ENCODE data around the gene KIFC3. TPM values are rescaled to one million over a fixed set of nuclear protein-coding genes. Genes with fewer than 3 reads are reported as not detected.
"Not testable (repeated sequence)": the region's sequence is repeated elsewhere in the genome, so short reads cannot be mapped to it uniquely, and the experiment has no call there.

The KIFC3 gene
- 100 to 1,000 TPM in 4 of 6 donors, 10 to 100 TPM in 2; 82.6 to 340 (median 110) TPM for total RNA-seq

- Histone ChIP-seq H3K9me3 (no peaks in the 10 kb centered on the region), H3K36me3 (peaks cover 0 to 5% (median 2%) of the 10 kb centered on the region in 4 donors), H3K4me1 (peaks cover 52 to 65% (median 61%) of the 10 kb centered on the region in 4 donors), H3K4me3 (peak within 1 kb of the TSS; percentile 54 to 80 (median 70)), H3K27ac (peak within 1 kb of the TSS; percentile 89 to 95 (median 93)), H3K27me3 (no peaks in the 10 kb centered on the region)
- DNase-seq (peak; percentile 82 to 95), ATAC-seq (ENCODE audit: low FRiP score in 2 of 2) (peak in 1 of 2 donors; percentile 79)
- WGBS, 2 donors: 15 to 18% methylated on average over 46 to 53 of the region's 78 CpGs
- TF ChIP-seq, protein P1, sequence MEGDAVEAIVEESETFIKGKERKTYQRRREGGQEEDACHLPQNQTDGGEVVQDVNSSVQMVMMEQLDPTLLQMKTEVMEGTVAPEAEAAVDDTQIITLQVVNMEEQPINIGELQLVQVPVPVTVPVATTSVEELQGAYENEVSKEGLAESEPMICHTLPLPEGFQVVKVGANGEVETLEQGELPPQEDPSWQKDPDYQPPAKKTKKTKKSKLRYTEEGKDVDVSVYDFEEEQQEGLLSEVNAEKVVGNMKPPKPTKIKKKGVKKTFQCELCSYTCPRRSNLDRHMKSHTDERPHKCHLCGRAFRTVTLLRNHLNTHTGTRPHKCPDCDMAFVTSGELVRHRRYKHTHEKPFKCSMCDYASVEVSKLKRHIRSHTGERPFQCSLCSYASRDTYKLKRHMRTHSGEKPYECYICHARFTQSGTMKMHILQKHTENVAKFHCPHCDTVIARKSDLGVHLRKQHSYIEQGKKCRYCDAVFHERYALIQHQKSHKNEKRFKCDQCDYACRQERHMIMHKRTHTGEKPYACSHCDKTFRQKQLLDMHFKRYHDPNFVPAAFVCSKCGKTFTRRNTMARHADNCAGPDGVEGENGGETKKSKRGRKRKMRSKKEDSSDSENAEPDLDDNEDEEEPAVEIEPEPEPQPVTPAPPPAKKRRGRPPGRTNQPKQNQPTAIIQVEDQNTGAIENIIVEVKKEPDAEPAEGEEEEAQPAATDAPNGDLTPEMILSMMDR (IDR thresholded peaks at IDR 0.05): peak; percentile 36 to 70 (median 58)
- TF ChIP-seq POLR2AphosphoS5 (IDR thresholded peaks at IDR 0.05) (peak in 1 of 2 donors; percentile 26), POLR2A (IDR thresholded peaks at IDR 0.05) (peak in 2 of 4 donors; percentile 18 to 32), EP300 (IDR thresholded peaks at IDR 0.05) (no peak)
These were observed at the start of gene KIFC3 for GRCh38 chr16:57802341-57803133. TSS of gene KIFC3 (minus strand) at chr16:57802491. CDS start at chr16:57798243, 4,248 bp downstream.

- 85 to 89% methylated on average over 5 of the region's 5 CpGs for WGBS, 2 donors
- no peak for ATAC-seq (ENCODE audit: low FRiP score in 2 of 2)
- TF ChIP-seq EP300 (IDR thresholded peaks at IDR 0.05) (no peak), POLR2AphosphoS5 (IDR thresholded peaks at IDR 0.05) (no peak), POLR2A (IDR thresholded peaks at IDR 0.05) (no peak)
- TF ChIP-seq, protein P1 (IDR thresholded peaks at IDR 0.05): no peak
These were observed 45.9 kb upstream of the KIFC3 start for GRCh38 chr16:57848181-57848580.

GRCh38 chr16:57846931-57847330, 44.6 kb upstream of the KIFC3 start:
- DNase-seq; H3K27ac ChIP-seq; H3K4me1 ChIP-seq; H3K36me3 ChIP-seq; H3K27me3 ChIP-seq; ATAC-seq (ENCODE audit: low FRiP score in 2 of 2); H3K4me3 ChIP-seq; H3K9me3 ChIP-seq: not testable (repeated sequence)
- 91 to 96% methylated on average over 4 to 5 of the region's 6 CpGs for WGBS, 2 donors

More at GRCh38 chr16:57848181-57848580, 45.9 kb upstream of the KIFC3 start:
- Histone ChIP-seq H3K9me3 (no peaks in the 10 kb centered on the region), H3K4me1 (no peaks in the 10 kb centered on the region), H3K36me3 (no peaks in the 10 kb centered on the region), H3K27ac (no peak overlapping the region), H3K27me3 (no peaks in the 10 kb centered on the region), H3K4me3 (no peak overlapping the region)
- no peak for DNase-seq

DNA sequence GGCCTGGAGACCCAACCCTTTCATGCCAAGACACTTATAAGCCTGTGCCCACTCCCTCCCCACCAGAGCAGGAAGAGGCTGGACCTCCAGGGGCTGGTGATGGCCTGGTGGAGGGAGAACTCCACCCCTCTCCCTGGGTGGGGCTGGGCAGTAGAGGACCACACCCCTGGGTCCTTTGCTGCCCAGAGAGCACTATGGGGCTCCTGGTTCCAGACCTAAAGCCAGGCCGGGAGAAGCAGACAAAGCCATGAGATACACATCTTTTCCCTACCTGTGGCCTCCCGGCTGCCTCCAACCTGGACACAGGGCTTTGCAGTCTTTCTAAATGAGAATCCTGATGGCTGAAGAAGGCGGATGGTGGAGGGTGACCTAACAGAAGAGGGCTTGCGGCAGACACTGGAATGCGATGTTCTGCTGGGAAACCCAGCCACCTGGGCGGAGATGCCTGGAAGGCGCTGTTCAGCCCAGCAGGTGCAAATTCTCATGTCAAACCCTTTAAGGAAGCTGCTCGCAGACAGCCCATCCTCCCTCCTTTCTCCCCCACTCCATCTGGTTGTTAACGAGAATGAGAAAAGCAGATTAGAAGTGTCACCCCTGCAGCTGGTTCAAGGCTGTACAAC, 43.9 kb upstream of the KIFC3 start:
- Histone ChIP-seq H3K27me3 (no peaks in the 10 kb centered on the region), H3K36me3 (no peaks in the 10 kb centered on the region), H3K4me1 (no peaks in the 10 kb centered on the region), H3K9me3 (no peaks in the 10 kb centered on the region), H3K27ac (no peak overlapping the region), H3K4me3 (no peak overlapping the region)
- ATAC-seq (ENCODE audit: low FRiP score in 2 of 2): no peak
- TF ChIP-seq POLR2AphosphoS5 (IDR thresholded peaks at IDR 0.05) (no peak), POLR2A (IDR thresholded peaks at IDR 0.05) (no peak)
- TF ChIP-seq, protein P1 (IDR thresholded peaks at IDR 0.05): no peak
- WGBS, 2 donors: 80 to 83% methylated on average over 7 to 9 of the region's 9 CpGs
- no peak for DNase-seq

DNA sequence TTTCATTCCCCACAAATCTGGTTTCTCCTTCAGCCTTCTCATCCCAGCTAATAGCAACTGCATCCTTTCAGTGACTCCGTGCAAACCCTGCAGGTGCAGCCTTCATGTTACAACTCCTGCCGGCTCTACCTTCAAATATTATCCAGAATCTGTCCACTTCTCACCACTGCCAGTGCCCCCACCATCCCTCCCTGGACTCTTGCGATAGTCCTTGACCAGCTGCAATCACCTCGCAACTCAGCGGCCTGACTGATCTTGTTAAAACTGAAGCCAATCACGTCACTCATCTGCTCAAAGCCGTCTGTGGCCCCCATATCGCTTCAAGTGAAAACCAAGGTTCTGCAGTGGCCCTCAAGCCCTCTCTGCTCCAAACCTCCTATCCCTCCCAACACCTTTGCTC, 42.8 kb upstream of the KIFC3 start:
- no peak for ATAC-seq (ENCODE audit: low FRiP score in 2 of 2)
- no peaks in the 10 kb centered on the region for H3K4me1 ChIP-seq
- no peaks in the 10 kb centered on the region for H3K27me3 ChIP-seq
- H3K9me3 ChIP-seq: no peaks in the 10 kb centered on the region
- no peak for DNase-seq
- no peak overlapping the region for H3K27ac ChIP-seq
- H3K4me3 ChIP-seq: no peak overlapping the region
- WGBS, 2 donors: 86 to 87% methylated on average over 8 of the region's 8 CpGs
- no peaks in the 10 kb centered on the region for H3K36me3 ChIP-seq
- TF ChIP-seq POLR2AphosphoS5 (IDR thresholded peaks at IDR 0.05) (no peak), POLR2A (IDR thresholded peaks at IDR 0.05) (no peak), EP300 (IDR thresholded peaks at IDR 0.05) (no peak)
- TF ChIP-seq, protein P1 (IDR thresholded peaks at IDR 0.05): no peak
